ENCODE results near the gene ANGPTL4.
A peak's percentile ranks its signal among the peaks of the same experiment; 100 is the strongest.
"Not testable (repeated sequence)": the region's sequence is repeated elsewhere in the genome, so short reads cannot be mapped to it uniquely, and the experiment has no call there.

Gene ANGPTL4

GRCh38 chr19:8391198-8392016, 27.5 kb downstream of the ANGPTL4 start:
- DNase-seq, result no peak

GRCh38 chr19:8392017-8392591, 28.1 kb downstream of the ANGPTL4 start:
- no peak for DNase-seq

GRCh38 chr19:8393192-8393870, 29.4 kb downstream of the ANGPTL4 start:
- no peak for DNase-seq

- DNase-seq, result no peak
Observed at GRCh38 chr19:8393871-8394250, 29.9 kb downstream of the ANGPTL4 start.

GRCh38 chr19:8395621-8396082, 31.7 kb downstream of the ANGPTL4 start:
- DNase-seq, result no peak

- DNase-seq, result no peak
Observed at GRCh38 chr19:8396185-8396562, 32.2 kb downstream of the ANGPTL4 start.

- peak; percentile 86 for DNase-seq
Observed at GRCh38 chr19:8396563-8397203, 32.7 kb downstream of the ANGPTL4 start.

- DNase-seq, result no peak
Observed at GRCh38 chr19:8397271-8397670, 33.3 kb downstream of the ANGPTL4 start.

GRCh38 chr19:8397746-8398310, 33.9 kb downstream of the ANGPTL4 start:
- DNase-seq, result no peak

GRCh38 chr19:8398311-8398771, 34.4 kb downstream of the ANGPTL4 start:
- DNase-seq, result no peak

GRCh38 chr19:8399681-8400188, 35.8 kb downstream of the ANGPTL4 start:
- DNase-seq, result no peak

GRCh38 chr19:8401981-8402411, 38.0 kb downstream of the ANGPTL4 start:
- DNase-seq, result no peak

GRCh38 chr19:8403098-8403819, 39.3 kb downstream of the ANGPTL4 start:
- no peak for DNase-seq

GRCh38 chr19:8403820-8404109, 39.8 kb downstream of the ANGPTL4 start:
- DNase-seq, result no peak

GRCh38 chr19:8404391-8405151, 40.6 kb downstream of the ANGPTL4 start:
- DNase-seq, result no peak

- DNase-seq, result not testable (repeated sequence)
Observed at GRCh38 chr19:8410718-8411117, 46.8 kb downstream of the ANGPTL4 start.

GRCh38 chr19:8412783-8413628, 49.1 kb downstream of the ANGPTL4 start, which contains the start of gene MARCHF2:
MARCHF2 (plus strand) TSS chr19:8413305; CDS start chr19:8421841, 8,536 bp downstream.
- DNase-seq, result peak; percentile 99

GRCh38 chr19:8413629-8413995, 49.7 kb downstream of the ANGPTL4 start:
- DNase-seq, result no peak

- DNase-seq, result no peak
Observed at GRCh38 chr19:8416796-8417195, 52.8 kb downstream of the ANGPTL4 start.
